Epithelial cell of esophagus (primary cell): Measurements from ENCODE around the gene RNU6-9.
"Not testable (repeated sequence)": the region's sequence is repeated elsewhere in the genome, so short reads cannot be mapped to it uniquely, and the experiment has no call there.

Source experiments
- DNase-seq: peaks from one replicate; pipeline ENCODE4 v3.0.0; 2010; ENCODE audit warnings: low read depth
- H3K4me3 ChIP-seq: 2 replicates; pipeline ENCODE4 v1.5.1; 2011; ENCODE audit warnings: mild to moderate bottlenecking, low read length, control low read depth
- TF ChIP-seq, protein P1 (sequence below): IDR thresholded peaks from 2 replicates; pipeline ENCODE4 v1.5.1; 2011; ENCODE audit warnings: low read depth, mild to moderate bottlenecking, low read length, control low read depth, inconsistent platforms; ENCODE audit not compliant: insufficient read depth; ENCODE audit errors: missing control alignments

Gene RNU6-9

DNA sequence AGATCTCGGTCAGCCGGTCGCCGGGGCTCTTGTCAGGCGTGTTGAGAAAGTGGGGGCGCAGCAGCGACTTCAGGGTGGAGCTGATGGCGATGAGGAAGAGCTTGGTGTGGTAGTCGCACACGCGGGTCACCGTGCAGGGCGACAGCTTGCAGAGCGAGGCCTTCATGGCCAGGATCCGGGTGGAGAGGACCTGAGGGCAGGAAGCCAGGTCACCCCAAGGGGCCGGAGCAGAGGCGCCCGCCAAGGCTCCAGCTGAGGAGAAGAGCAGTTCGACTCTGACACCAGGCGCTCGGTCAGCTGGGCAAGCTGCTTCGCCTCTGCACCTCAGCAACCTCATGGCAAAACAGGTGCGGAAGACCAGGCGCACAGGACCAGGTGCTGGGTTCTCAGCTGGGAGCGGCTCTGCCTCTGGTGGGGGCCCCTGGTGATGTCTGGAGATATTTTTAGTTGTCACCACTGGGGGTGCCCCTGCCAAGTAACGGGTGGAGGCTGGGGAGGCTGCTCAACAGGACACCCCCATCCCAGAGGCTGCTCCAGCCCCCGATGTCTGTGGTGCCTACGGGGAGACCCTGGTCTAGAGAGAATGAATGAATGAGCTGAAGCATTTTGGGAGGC, 17.9 kb upstream of the RNU6-9 start:
- no peak for DNase-seq
- H3K4me3 ChIP-seq = no peak overlapping the region
- TF ChIP-seq, protein P1, sequence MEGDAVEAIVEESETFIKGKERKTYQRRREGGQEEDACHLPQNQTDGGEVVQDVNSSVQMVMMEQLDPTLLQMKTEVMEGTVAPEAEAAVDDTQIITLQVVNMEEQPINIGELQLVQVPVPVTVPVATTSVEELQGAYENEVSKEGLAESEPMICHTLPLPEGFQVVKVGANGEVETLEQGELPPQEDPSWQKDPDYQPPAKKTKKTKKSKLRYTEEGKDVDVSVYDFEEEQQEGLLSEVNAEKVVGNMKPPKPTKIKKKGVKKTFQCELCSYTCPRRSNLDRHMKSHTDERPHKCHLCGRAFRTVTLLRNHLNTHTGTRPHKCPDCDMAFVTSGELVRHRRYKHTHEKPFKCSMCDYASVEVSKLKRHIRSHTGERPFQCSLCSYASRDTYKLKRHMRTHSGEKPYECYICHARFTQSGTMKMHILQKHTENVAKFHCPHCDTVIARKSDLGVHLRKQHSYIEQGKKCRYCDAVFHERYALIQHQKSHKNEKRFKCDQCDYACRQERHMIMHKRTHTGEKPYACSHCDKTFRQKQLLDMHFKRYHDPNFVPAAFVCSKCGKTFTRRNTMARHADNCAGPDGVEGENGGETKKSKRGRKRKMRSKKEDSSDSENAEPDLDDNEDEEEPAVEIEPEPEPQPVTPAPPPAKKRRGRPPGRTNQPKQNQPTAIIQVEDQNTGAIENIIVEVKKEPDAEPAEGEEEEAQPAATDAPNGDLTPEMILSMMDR = no peak

DNA sequence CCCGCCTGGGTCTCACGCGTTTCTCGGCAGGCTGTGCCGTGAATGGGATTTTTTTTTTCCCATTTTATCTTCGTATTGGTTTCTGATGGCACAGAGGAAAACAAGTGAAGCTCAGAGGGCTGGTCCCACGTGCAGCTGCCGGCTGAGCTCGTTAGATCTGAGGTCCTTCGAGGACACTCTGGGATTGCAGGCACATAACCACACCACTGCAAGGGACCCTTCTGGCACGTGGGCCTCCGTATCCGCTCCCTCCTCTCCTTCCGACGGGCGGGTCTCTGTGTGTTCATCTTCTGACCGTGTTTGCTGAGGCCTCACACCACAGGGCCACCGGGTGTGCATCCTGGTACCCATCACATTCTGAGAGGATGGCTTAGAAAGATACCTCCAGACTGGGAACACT, 17.2 kb upstream of the RNU6-9 start:
- TF ChIP-seq, protein P1 = no peak
- DNase-seq = no peak
- H3K4me3 ChIP-seq = no peak overlapping the region

DNA sequence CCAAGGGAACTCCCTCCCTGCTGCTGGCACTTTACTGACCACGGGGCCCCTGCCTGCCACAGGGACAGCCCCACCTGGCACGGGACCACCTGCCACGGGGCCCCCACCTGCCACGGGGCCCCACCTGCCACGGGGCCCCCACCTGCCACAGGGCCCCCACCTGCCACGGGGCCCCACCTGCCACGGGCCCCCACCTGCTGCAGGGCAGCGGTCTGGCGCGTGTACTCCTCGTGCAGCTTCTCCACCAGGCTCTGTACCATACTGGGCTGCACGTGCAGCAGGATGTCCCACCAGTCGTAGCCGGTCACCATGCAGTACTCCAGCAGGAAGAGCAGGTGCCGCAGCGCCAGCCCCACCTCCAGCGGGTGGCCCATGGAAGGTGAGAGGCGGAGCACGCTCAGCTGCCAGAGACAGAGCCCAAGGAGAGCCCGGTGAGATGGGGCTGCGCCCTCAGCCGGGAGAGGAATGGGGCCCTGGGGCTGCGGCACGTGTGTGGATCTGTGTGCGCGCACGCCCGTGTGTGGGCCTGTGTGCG, 16.4 kb upstream of the RNU6-9 start:
- no peak for DNase-seq
- TF ChIP-seq, protein P1 = no peak
- H3K4me3 ChIP-seq = no peak overlapping the region

DNA sequence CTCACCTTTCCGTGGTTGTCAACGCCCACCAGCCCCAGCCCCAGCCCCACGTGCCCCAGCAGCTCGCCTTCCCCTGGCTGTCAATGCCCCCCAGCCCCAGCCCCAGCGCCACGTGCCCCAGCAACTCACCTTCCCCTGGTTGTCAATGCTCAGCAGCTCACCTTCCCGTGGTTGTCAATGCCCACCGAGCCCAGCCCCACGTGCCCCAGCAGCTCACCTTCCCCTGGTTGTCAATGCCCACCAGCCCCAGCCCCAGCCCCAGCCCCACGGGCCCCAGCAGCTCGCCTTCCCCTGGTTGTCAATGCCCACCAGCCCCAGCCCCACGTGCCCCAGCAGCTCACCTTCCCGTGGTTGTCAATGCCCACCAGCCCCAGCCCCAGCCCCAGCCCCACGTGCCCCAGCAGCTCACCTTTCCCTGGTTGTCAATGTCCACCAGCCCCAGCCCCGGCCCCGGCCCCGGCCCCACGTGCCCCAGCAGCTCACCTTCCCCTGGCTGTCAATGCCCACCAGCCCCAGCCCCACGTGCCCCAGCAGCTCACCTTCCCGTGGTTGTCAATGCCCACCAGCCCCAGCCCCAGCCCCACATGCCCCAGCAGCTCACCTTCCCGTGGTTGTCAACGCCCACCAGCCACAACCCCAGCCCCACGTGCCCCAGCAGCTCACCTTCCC, 15.2 kb upstream of the RNU6-9 start:
- not testable (repeated sequence) for H3K4me3 ChIP-seq, DNase-seq

DNA sequence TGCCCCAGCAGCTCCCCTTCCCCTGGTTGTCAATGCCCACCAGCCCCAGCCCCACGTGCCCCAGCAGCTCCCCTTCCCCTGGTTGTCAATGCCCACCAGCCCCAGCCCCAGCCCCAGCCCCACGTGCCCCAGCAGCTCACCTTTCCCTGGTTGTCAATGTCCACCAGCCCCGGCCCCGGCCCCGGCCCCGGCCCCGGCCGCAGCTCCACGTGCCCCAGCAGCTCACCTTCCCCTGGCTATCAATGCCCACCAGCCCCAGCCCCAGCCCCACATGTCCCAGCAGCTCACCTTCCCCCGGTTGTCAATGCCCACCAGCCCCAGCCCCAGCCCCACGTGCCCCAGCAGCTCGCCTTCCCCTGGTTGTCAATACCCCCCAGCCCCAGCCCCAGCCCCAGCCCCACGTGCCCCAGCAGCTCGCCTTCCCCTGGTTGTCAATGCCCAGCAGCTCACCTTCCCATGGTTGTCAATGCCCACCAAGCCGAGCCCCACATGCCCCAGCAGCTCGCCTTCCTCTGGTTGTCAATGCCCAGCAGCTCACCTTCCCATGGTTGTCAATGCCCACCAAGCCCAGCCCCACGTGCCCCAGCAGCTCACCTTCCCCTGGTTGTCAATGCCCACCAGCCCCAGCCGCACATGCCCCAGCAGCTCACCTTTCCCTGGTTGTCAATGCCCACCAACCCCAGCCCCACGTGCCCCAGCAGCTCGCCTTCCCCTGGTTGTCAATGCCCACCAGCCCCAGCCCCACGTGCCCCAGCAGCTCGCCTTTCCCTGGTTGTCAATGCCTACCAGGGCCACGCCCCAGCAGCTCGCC, 14.3 kb upstream of the RNU6-9 start:
- not testable (repeated sequence) for DNase-seq, H3K4me3 ChIP-seq

DNA sequence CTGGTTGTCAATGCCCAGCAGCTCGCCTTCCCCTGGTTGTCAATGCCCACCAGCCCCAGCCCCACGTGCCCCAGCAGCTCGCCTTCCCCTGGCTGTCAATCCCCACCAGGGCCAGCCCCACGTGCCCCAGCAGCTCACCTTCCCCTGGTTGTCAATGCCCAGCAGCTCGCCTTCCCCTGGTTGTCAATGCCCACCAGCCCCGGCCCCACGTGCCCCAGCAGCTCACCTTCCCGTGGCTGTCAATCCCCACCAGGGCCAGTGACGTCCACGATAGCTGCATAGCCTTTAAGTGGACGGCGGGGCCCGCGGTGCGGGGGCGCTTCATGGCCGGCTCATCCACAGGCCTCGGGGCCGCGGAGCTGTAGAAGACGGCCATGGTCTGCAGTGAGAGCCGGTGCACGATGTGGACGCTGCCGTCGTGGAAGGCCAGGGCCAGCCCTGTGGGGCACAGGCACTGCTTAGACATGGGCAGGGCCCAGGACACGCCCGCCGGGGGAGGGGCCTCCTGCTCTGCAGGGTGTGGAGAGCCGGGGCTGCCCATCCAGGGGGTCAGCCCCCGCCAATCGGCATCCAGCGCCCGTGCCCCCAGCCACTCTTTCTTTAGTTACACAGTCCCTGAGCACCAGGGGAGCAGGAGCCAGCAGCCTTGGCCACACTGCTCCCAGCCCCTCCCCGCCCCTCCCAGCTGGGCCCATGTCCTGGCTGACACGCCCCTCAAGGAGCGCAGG, 13.4 kb upstream of the RNU6-9 start:
- DNase-seq = no peak
- TF ChIP-seq, protein P1 = no peak
- no peak overlapping the region for H3K4me3 ChIP-seq

DNA sequence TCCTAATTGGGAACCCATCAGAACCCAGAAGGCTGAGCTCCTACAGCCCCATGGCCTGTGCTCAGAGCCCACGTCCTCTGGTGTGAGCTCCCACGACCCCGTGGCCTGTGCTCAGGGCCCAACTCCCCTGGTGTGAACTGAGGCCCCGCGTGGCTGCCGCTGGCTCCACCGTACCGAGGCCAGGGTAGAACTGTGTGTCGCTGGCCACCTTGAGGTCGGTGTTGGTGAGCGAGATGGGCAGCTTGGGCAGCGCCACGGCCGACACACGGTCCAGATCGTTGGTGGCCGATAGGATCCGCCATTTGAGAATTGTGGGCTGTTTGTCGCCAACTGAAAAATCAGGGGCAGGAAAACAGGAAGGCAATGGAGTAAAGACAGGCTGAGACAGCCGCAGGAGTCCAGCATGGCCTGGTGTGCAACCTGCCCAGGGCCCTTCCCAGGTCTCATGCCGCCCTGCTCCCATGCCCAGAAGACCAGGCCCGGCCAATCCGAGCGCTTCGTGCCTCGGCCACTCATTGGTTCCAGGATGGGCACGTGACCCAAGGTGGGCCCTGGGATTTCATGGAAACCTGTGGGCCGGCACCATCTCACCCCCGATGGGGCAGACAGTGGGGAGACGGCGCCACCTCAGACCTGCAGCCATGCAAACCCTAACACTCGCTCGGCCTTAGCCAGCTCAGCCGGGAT, 11.8 kb upstream of the RNU6-9 start:
- no peak for DNase-seq
- TF ChIP-seq, protein P1 = no peak
- no peak overlapping the region for H3K4me3 ChIP-seq
